ENCODE results near the gene PDE1C.

The PDE1C gene

GRCh38 chr7:31805209-31805818 lies 264.9 kb downstream of the PDE1C start:
- Histone ChIP-seq H3K9ac (no peak overlapping the region), H3K4me1 (no peaks in the 10 kb centered on the region), H3K79me2 (no peaks in the 10 kb centered on the region), H3K4me3 (ENCODE audit: low read depth, low read length) (no peak overlapping the region), H3K27ac (no peak overlapping the region), H3K27me3 (ENCODE audit: control insufficient read depth, insufficient read depth, low read length) (no peaks in the 10 kb centered on the region), H3K4me2 (ENCODE audit: low read length) (no peak overlapping the region), H3K9me3 (ENCODE audit: control insufficient read depth, low read length) (no peaks in the 10 kb centered on the region), H2AFZ (no peak overlapping the region), H3K36me3 (ENCODE audit: control insufficient read depth, insufficient read depth, low read length) (no peaks in the 10 kb centered on the region)
- TF ChIP-seq CTCF (IDR thresholded peaks at IDR 0.05): no peak

GRCh38 chr7:31796375-31796774 lies 273.8 kb downstream of the PDE1C start:
- TF ChIP-seq CTCF (IDR thresholded peaks at IDR 0.05): no peak
- H3K4me1 ChIP-seq: no peaks in the 10 kb centered on the region
- no peak overlapping the region for H3K4me2 ChIP-seq (ENCODE audit: low read length)

GRCh38 chr7:31794851-31795344 lies 275.3 kb downstream of the PDE1C start:
- H3K4me2 ChIP-seq (ENCODE audit: low read length): no peak overlapping the region
- no peak for TF ChIP-seq CTCF (IDR thresholded peaks at IDR 0.05)
- H3K4me3 ChIP-seq (ENCODE audit: low read depth, low read length): no peak overlapping the region
- no peaks in the 10 kb centered on the region for H3K4me1 ChIP-seq
- no peak overlapping the region for H2AFZ ChIP-seq
- no peak overlapping the region for H3K27ac ChIP-seq
- no peaks in the 10 kb centered on the region for H3K79me2 ChIP-seq
- H3K36me3 ChIP-seq (ENCODE audit: control insufficient read depth, insufficient read depth, low read length): no peaks in the 10 kb centered on the region
- H3K27me3 ChIP-seq (ENCODE audit: control insufficient read depth, insufficient read depth, low read length): no peaks in the 10 kb centered on the region
- no peaks in the 10 kb centered on the region for H3K9me3 ChIP-seq (ENCODE audit: control insufficient read depth, low read length)
- no peak overlapping the region for H3K9ac ChIP-seq

More at GRCh38 chr7:31796375-31796774, 273.8 kb downstream of the PDE1C start:
- Histone ChIP-seq H3K27me3 (ENCODE audit: control insufficient read depth, insufficient read depth, low read length) (no peaks in the 10 kb centered on the region), H2AFZ (no peak overlapping the region), H3K36me3 (ENCODE audit: control insufficient read depth, insufficient read depth, low read length) (no peaks in the 10 kb centered on the region), H3K9ac (no peak overlapping the region), H3K27ac (no peak overlapping the region), H3K9me3 (ENCODE audit: control insufficient read depth, low read length) (no peaks in the 10 kb centered on the region), H3K4me3 (ENCODE audit: low read depth, low read length) (no peak overlapping the region), H3K79me2 (no peaks in the 10 kb centered on the region)

GRCh38 chr7:31791881-31792280 lies 278.3 kb downstream of the PDE1C start:
- H3K9me3 ChIP-seq (ENCODE audit: control insufficient read depth, low read length): no peaks in the 10 kb centered on the region
- H3K79me2 ChIP-seq: no peaks in the 10 kb centered on the region
- no peak overlapping the region for H2AFZ ChIP-seq
- H3K4me3 ChIP-seq (ENCODE audit: low read depth, low read length): no peak overlapping the region
- no peak overlapping the region for H3K27ac ChIP-seq
- no peak overlapping the region for H3K4me2 ChIP-seq (ENCODE audit: low read length)
- H3K4me1 ChIP-seq: no peaks in the 10 kb centered on the region
- no peaks in the 10 kb centered on the region for H3K36me3 ChIP-seq (ENCODE audit: control insufficient read depth, insufficient read depth, low read length)
- no peak overlapping the region for H3K9ac ChIP-seq
- no peaks in the 10 kb centered on the region for H3K27me3 ChIP-seq (ENCODE audit: control insufficient read depth, insufficient read depth, low read length)
- no peak for TF ChIP-seq CTCF (IDR thresholded peaks at IDR 0.05)
